HepG2 (cell line): ENCODE results near the gene RFX2. TPM values are rescaled to one million over a fixed set of nuclear protein-coding genes. Genes with fewer than 3 reads are reported as not detected.
A peak's percentile ranks its signal among the peaks of the same experiment; 100 is the strongest.

Experiments
- DPF2 ChIP-seq: sonication (generic); formaldehyde crosslinking; IDR thresholded peaks from 2 replicates; pipeline ENCODE4 v1.4.0; 2020; ENCODE audit warnings: mild to moderate bottlenecking, low read depth, missing genetic modification reagents, borderline replicate concordance
- ESRRA ChIP-seq: sonication (generic); formaldehyde crosslinking; IDR thresholded peaks from 2 replicates; pipeline ENCODE4 v1.5.1; 2020; ENCODE audit warnings: mild to moderate bottlenecking, low read depth, missing genetic modification reagents
- HDAC1 ChIP-seq: sonication (generic); formaldehyde crosslinking; IDR thresholded peaks from 2 replicates; pipeline ENCODE4 v1.5.1; 2020; ENCODE audit warnings: mild to moderate bottlenecking, missing genetic modification reagents
- HOXA5 ChIP-seq: sonication (generic); formaldehyde crosslinking; IDR thresholded peaks from 2 replicates; pipeline ENCODE4 v1.4.0; 2020; ENCODE audit warnings: missing genetic modification reagents
- KDM3A ChIP-seq: IDR thresholded peaks from 2 replicates; pipeline ENCODE4 v1.6.1; 2018; ENCODE audit warnings: low read depth, missing compliant biosample characterization
- KMT2B ChIP-seq: IDR thresholded peaks from 2 replicates; pipeline ENCODE4 v1.6.1; 2016; ENCODE audit warnings: missing genetic modification reagents, missing compliant biosample characterization
- MED1 ChIP-seq: sonication (generic); formaldehyde crosslinking; IDR thresholded peaks from 2 replicates; pipeline ENCODE4 v1.4.0; 2020; ENCODE audit warnings: missing genetic modification reagents
- MED13 ChIP-seq: sonication (generic); formaldehyde crosslinking; IDR thresholded peaks from 2 replicates; pipeline ENCODE4 v1.5.0; 2020; ENCODE audit warnings: missing genetic modification reagents
- MIER2 ChIP-seq: IDR thresholded peaks from 2 replicates; pipeline ENCODE4 v1.6.1; 2016; ENCODE audit warnings: missing biosample characterization, missing genetic modification reagents
- NAIF1 ChIP-seq: sonication (generic); formaldehyde crosslinking; IDR thresholded peaks from 2 replicates; pipeline ENCODE4 v1.5.0; 2020; ENCODE audit warnings: mild to moderate bottlenecking, missing genetic modification reagents, borderline replicate concordance
- PITX1 ChIP-seq: sonication (generic); formaldehyde crosslinking; IDR thresholded peaks from 2 replicates; pipeline ENCODE4 v1.5.1; 2020; ENCODE audit warnings: mild to moderate bottlenecking, missing genetic modification reagents
- SALL1 ChIP-seq: sonication (generic); formaldehyde crosslinking; IDR thresholded peaks from 2 replicates; pipeline ENCODE4 v1.8.0; 2022; ENCODE audit warnings: mild to moderate bottlenecking, missing genetic modification reagents
- SATB2 ChIP-seq: sonication (generic); formaldehyde crosslinking; IDR thresholded peaks from 2 replicates; pipeline ENCODE4 v1.5.0; 2020; ENCODE audit warnings: missing genetic modification reagents
- SMC3 ChIP-seq: IDR thresholded peaks from 2 replicates; pipeline ENCODE4 v1.6.1; 2011; ENCODE audit warnings: low read length, improper control_type of control experiment
- SOX13 ChIP-seq, 3 experiments: fragments of 450-650 bp in 1 of 3; sonication (generic) in 1 of 3; formaldehyde crosslinking in 1 of 3; IDR thresholded peaks in 2 of 3; conservative IDR thresholded peaks in 1 of 3; 2 replicates each; pipeline versions ENCODE4 v1.5.0 to v1.6.1; 2016 to 2020; ENCODE audit warnings: antibody characterized with exemption in 1 of 3, mild to moderate bottlenecking in 1 of 3, missing compliant biosample characterization in 1 of 3, missing genetic modification reagents in 1 of 3, moderate library complexity in 1 of 3
- TMF1 ChIP-seq: sonication (generic); formaldehyde crosslinking; IDR thresholded peaks from 2 replicates; pipeline ENCODE4 v1.8.1; 2022; ENCODE audit warnings: low read depth, missing genetic modification reagents
- ZBTB42 ChIP-seq: sonication (generic); formaldehyde crosslinking; IDR thresholded peaks from 2 replicates; pipeline ENCODE4 v1.5.0; 2020; ENCODE audit warnings: mild to moderate bottlenecking, missing genetic modification reagents
- ZIK1 ChIP-seq: sonication (generic); formaldehyde crosslinking; IDR thresholded peaks from 2 replicates; pipeline ENCODE4 v1.5.0; 2020; ENCODE audit warnings: mild to moderate bottlenecking, low read depth, missing genetic modification reagents, borderline replicate concordance
- ZKSCAN1 ChIP-seq: fragments of 150-350 bp; IDR thresholded peaks from 2 replicates; pipeline ENCODE4 v1.6.1; 2014; ENCODE audit warnings: low read length
- ZMYM4 ChIP-seq: sonication (generic); formaldehyde crosslinking; IDR thresholded peaks from 2 replicates; pipeline ENCODE4 v1.8.1; 2023; ENCODE audit warnings: mild to moderate bottlenecking, missing genetic modification reagents
- ZNF124 ChIP-seq: sonication (generic); formaldehyde crosslinking; IDR thresholded peaks from 2 replicates; pipeline ENCODE4 v1.4.0; 2020; ENCODE audit warnings: missing genetic modification reagents
- ZNF180 ChIP-seq: sonication (generic); formaldehyde crosslinking; IDR thresholded peaks from 2 replicates; pipeline ENCODE4 v1.4.0; 2020; ENCODE audit warnings: low read depth, missing genetic modification reagents, borderline replicate concordance
- ZNF326 ChIP-seq: sonication (generic); formaldehyde crosslinking; IDR thresholded peaks from 2 replicates; pipeline ENCODE4 v1.4.0; 2020; ENCODE audit warnings: missing genetic modification reagents, borderline replicate concordance
- ZNF335 ChIP-seq: sonication (generic); formaldehyde crosslinking; IDR thresholded peaks from 2 replicates; pipeline ENCODE4 v1.4.0; 2020; ENCODE audit warnings: missing genetic modification reagents
- ZNF510 ChIP-seq: sonication (generic); formaldehyde crosslinking; IDR thresholded peaks from 2 replicates; pipeline ENCODE4 v1.4.0; 2020; ENCODE audit warnings: low read depth, mild to moderate bottlenecking, missing genetic modification reagents
- ZNF577 ChIP-seq: sonication (generic); formaldehyde crosslinking; IDR thresholded peaks from 2 replicates; pipeline ENCODE4 v1.4.0; 2020; ENCODE audit warnings: mild to moderate bottlenecking, low read depth, missing genetic modification reagents, borderline replicate concordance
- polyA plus RNA-seq, 8 experiments: library from polyadenylated mRNA; depleted of rRNA in 3 of 8; stranded (reverse) in 7 of 8; unstranded in 1 of 8; fragments of >200 nt; fragmentation: Illumina TruSeq in 4 of 8; extraction: Trizol in 4 of 8; gene quantifications; 2 replicates each; pipeline versions ENCODE4 v1.2.1 to v1.2.3, GENCODE V29; 2011 to 2016; ENCODE audit warnings: low read depth in 4 of 8, missing spikeins in 1 of 8, mixed read lengths in 1 of 8; ENCODE audit not compliant: insufficient read depth in 1 of 8
- total RNA-seq, 5 experiments: library from RNA; depleted of rRNA; stranded (reverse); fragments of >200 nt; fragmentation: Illumina TruSeq; extraction: Trizol; gene quantifications; 2 replicates each; pipeline ENCODE4 v1.2.3, GENCODE V29; 2016; ENCODE audit warnings: low read depth in 1 of 5
- TF ChIP-seq, protein P1 (sequence below): sonication (generic); formaldehyde crosslinking; IDR thresholded peaks from 2 replicates; pipeline ENCODE4 v1.8.0; 2022; ENCODE audit warnings: mild to moderate bottlenecking, missing genetic modification reagents, moderate library complexity
- TF ChIP-seq, protein P2 (sequence below): sonication (generic); formaldehyde crosslinking; IDR thresholded peaks from 2 replicates; pipeline ENCODE4 v1.4.0; 2020; ENCODE audit warnings: mild to moderate bottlenecking, low read depth, missing genetic modification reagents

Gene RFX2
- total and polyA plus RNA-seq, 2 of the 13 experiments (the other 11 are each of a cell fraction or from before 2014, with no cell fraction given) = 2.8 to 3.3 TPM

GRCh38 chr19:5974721-5975387, 135.4 kb downstream of the RFX2 start (continued):
- TF ChIP-seq SMC3 = no peak
- peak; percentile 57; the same call in 1 of the 2 replicates for TF ChIP-seq PITX1 (CRISPR knock-in tag)
- no peak for TF ChIP-seq ZIK1 (CRISPR knock-in tag)
- no peak for TF ChIP-seq NAIF1 (CRISPR knock-in tag)
- TF ChIP-seq, protein P1, sequence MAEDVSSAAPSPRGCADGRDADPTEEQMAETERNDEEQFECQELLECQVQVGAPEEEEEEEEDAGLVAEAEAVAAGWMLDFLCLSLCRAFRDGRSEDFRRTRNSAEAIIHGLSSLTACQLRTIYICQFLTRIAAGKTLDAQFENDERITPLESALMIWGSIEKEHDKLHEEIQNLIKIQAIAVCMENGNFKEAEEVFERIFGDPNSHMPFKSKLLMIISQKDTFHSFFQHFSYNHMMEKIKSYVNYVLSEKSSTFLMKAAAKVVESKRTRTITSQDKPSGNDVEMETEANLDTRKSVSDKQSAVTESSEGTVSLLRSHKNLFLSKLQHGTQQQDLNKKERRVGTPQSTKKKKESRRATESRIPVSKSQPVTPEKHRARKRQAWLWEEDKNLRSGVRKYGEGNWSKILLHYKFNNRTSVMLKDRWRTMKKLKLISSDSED (CRISPR knock-in tag) = no peak
- TF ChIP-seq KDM3A (CRISPR knock-in tag) = no peak
- TF ChIP-seq SALL1 (CRISPR knock-in tag) = peak; percentile 84
- no peak; the same call in 1 of the 2 replicates for TF ChIP-seq SATB2 (CRISPR knock-in tag)
- TF ChIP-seq ZNF335 (CRISPR knock-in tag) = no peak; the same call in 1 of the 2 replicates
- TF ChIP-seq, protein P2, sequence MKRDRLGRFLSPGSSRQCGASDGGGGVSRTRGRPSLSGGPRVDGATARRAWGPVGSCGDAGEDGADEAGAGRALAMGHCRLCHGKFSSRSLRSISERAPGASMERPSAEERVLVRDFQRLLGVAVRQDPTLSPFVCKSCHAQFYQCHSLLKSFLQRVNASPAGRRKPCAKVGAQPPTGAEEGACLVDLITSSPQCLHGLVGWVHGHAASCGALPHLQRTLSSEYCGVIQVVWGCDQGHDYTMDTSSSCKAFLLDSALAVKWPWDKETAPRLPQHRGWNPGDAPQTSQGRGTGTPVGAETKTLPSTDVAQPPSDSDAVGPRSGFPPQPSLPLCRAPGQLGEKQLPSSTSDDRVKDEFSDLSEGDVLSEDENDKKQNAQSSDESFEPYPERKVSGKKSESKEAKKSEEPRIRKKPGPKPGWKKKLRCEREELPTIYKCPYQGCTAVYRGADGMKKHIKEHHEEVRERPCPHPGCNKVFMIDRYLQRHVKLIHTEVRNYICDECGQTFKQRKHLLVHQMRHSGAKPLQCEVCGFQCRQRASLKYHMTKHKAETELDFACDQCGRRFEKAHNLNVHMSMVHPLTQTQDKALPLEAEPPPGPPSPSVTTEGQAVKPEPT (CRISPR knock-in tag) = no peak
- TF ChIP-seq MED1 (CRISPR knock-in tag) = peak; percentile 90
- no peak for TF ChIP-seq MED13 (CRISPR knock-in tag)
- 0 out of 2 replicates have a peak, but pooled peaks have one; percentile 45 for TF ChIP-seq ESRRA (CRISPR knock-in tag)
- TF ChIP-seq SOX13 (IDR thresholded peaks at IDR 0.05) = peak; percentile 68; the same call in 1 of the 2 replicates
- TF ChIP-seq SOX13 (CRISPR knock-in tag; conservative IDR thresholded peaks at IDR 0.05 in 1 of 2, IDR thresholded peaks at IDR 0.05 in 1 of 2) = peak in 1 of 2 experiments; percentile 78; a peak in 2 of 4 replicates
- no peak for TF ChIP-seq ZNF326
- TF ChIP-seq HDAC1 (CRISPR knock-in tag) = peak; percentile 66; the same call in 1 of the 2 replicates
- TF ChIP-seq HOXA5 = no peak
- TF ChIP-seq TMF1 (CRISPR knock-in tag) = no peak
- TF ChIP-seq ZBTB42 = no peak
- peak; percentile 31; the same call in 1 of the 2 replicates for TF ChIP-seq DPF2 (CRISPR knock-in tag)
- TF ChIP-seq KMT2B (CRISPR knock-in tag) = peak; percentile 35; the same call in 1 of the 2 replicates
- TF ChIP-seq ZNF180 (CRISPR knock-in tag) = no peak
- TF ChIP-seq ZKSCAN1 = no peak
- TF ChIP-seq ZNF124 (CRISPR knock-in tag) = no peak; the same call in 1 of the 2 replicates
- no peak for TF ChIP-seq ZMYM4 (CRISPR knock-in tag)
- TF ChIP-seq ZNF577 (CRISPR knock-in tag) = no peak
- no peak for TF ChIP-seq ZNF510
- peak; percentile 33; the same call in 1 of the 2 replicates for TF ChIP-seq MIER2 (CRISPR knock-in tag)
